H1 (cell line): ENCODE results near the gene IDI1. TPM values are rescaled to one million over a fixed set of nuclear protein-coding genes. Genes with fewer than 3 reads are reported as not detected.

Experiments
- CTCF ChIA-PET: fragments of 300-600 bp; sonication (Branson Sonifier 250); formaldehyde crosslinking; loops from one replicate; lab custom pipeline; 2021; ENCODE audit not compliant: partially characterized antibody; lab: Charles Lee
- POLR2A ChIA-PET: fragments of 300-600 bp; sonication (Branson Sonifier 250); formaldehyde crosslinking; loops from one replicate; lab custom pipeline; 2021; ENCODE audit warnings: inconsistent platforms; ENCODE audit not compliant: partially characterized antibody; lab: Charles Lee
- DNase-seq, 2 experiments: peaks; one replicate each; pipeline versions ENCODE4 v3.0.0 to v3.0.0-alpha.2; 2010 to 2022; ENCODE audit warnings: low spot score in 2 of 2, low read depth in 1 of 2, mixed read lengths in 1 of 2
- FAIRE-seq: peaks from 2 replicates; lab custom pipeline; 2011; peaks lifted over from hg19 to GRCh38; lab: Jason Lieb, UNC
- H2AFZ ChIP-seq: 2 replicates; pipeline ENCODE4 v1.8.1; 2012; ENCODE audit warnings: low read length, inconsistent platforms
- H2AK5ac ChIP-seq: 2 replicates; pipeline ENCODE4 v1.6.1; 2013; ENCODE audit warnings: low read depth, low read length
- H2BK120ac ChIP-seq: replicated peaks from 2 replicates; pipeline ENCODE3; 2013; ENCODE audit warnings: low read depth, low read length, inconsistent platforms
- H2BK12ac ChIP-seq: 2 replicates; pipeline ENCODE4 v1.6.1; 2013; ENCODE audit warnings: low read depth, low read length
- H2BK15ac ChIP-seq: 2 replicates; pipeline ENCODE4 v1.6.1; 2013; ENCODE audit warnings: low read length
- H2BK20ac ChIP-seq: 2 replicates; pipeline ENCODE4 v1.6.1; 2013; ENCODE audit warnings: low read length
- H2BK5ac ChIP-seq: 2 replicates; pipeline ENCODE4 v1.6.1; 2013; ENCODE audit warnings: low read depth, low read length
- H3K14ac ChIP-seq: 2 replicates; pipeline ENCODE4 v1.6.1; 2013; ENCODE audit warnings: inconsistent platforms; ENCODE audit not compliant: insufficient read length
- H3K18ac ChIP-seq: 2 replicates; pipeline ENCODE4 v1.6.1; 2013; ENCODE audit warnings: low read length; ENCODE audit errors: extremely low read depth
- H3K23ac ChIP-seq: 2 replicates; pipeline ENCODE4 v1.6.1; 2013; ENCODE audit warnings: inconsistent platforms; ENCODE audit not compliant: insufficient read length
- H3K23me2 ChIP-seq: 2 replicates; pipeline ENCODE4 v1.6.1; 2013; ENCODE audit warnings: low read depth, low read length
- H3K27ac ChIP-seq: 2 replicates; pipeline ENCODE4 v1.6.1; 2011; ENCODE audit warnings: low read depth, low read length, inconsistent platforms
- H3K27me3 ChIP-seq, 4 experiments: replicated peaks in 1 of 4; 1 replicate in 1 of 4; 2 replicates in 3 of 4; pipeline versions ENCODE4 v1.6.1 to v1.8.1; 2011 to 2013; ENCODE audit warnings: low read length in 3 of 4, mild to moderate bottlenecking in 3 of 4, inconsistent platforms in 2 of 4, mixed read lengths in 2 of 4, moderate library complexity in 1 of 4; ENCODE audit not compliant: control insufficient read depth in 3 of 4, insufficient read depth in 3 of 4; ENCODE audit errors: extremely low read depth in 1 of 4
- H3K36me3 ChIP-seq, 4 experiments: 2 replicates each; pipeline versions ENCODE4 v1.6.1 to v1.8.1; 2011 to 2013; ENCODE audit warnings: mild to moderate bottlenecking in 4 of 4, low read length in 3 of 4, moderate library complexity in 2 of 4, control low read depth in 1 of 4, inconsistent platforms in 1 of 4; ENCODE audit not compliant: insufficient read depth in 4 of 4, control insufficient read depth in 2 of 4
- H3K4ac ChIP-seq: replicated peaks from 2 replicates; pipeline ENCODE3; 2013; ENCODE audit warnings: low read length, low read depth, mixed read lengths, inconsistent platforms; ENCODE audit not compliant: insufficient read length
- H3K4me1 ChIP-seq, 4 experiments: replicated peaks in 1 of 4; 1 replicate in 1 of 4; 2 replicates in 3 of 4; pipeline versions ENCODE4 v1.6.1 to v1.8.1; 2011 to 2013; ENCODE audit warnings: low read length in 3 of 4, inconsistent platforms in 2 of 4, mixed read lengths in 1 of 4; ENCODE audit not compliant: insufficient read depth in 4 of 4, control insufficient read depth in 3 of 4
- H3K4me2 ChIP-seq, 2 experiments: 2 replicates each; pipeline versions ENCODE4 v1.6.1 to v1.8.1; 2011 to 2013; ENCODE audit warnings: low read depth in 2 of 2, low read length in 2 of 2, control low read depth in 1 of 2, inconsistent platforms in 1 of 2, mild to moderate bottlenecking in 1 of 2; ENCODE audit not compliant: insufficient read depth in 1 of 2
- H3K4me3 ChIP-seq, 4 experiments: fragments of 200-600, 300-600 bp in 1 of 4; sonication (generic), shearing (Covaris generic), sonication (Bioruptor Twin) in 1 of 4; 2 replicates each; pipeline versions ENCODE4 v1.5.1 to v1.8.1; 2011 to 2016; ENCODE audit warnings: low read length in 4 of 4, low read depth in 3 of 4, control low read depth in 2 of 4, inconsistent platforms in 2 of 4, mild to moderate bottlenecking in 2 of 4, mixed read lengths in 1 of 4, moderate library complexity in 1 of 4; ENCODE audit not compliant: insufficient read depth in 2 of 4; ENCODE audit errors: extremely low read depth in 1 of 4
- H3K56ac ChIP-seq: replicated peaks from 2 replicates; pipeline ENCODE3; 2013; ENCODE audit warnings: low read depth, mild to moderate bottlenecking, mixed read lengths, low read length, inconsistent platforms; ENCODE audit not compliant: insufficient read length
- H3K79me1 ChIP-seq: 2 replicates; pipeline ENCODE4 v1.6.1; 2013; ENCODE audit warnings: low read depth, low read length, control low read depth
- H3K79me2 ChIP-seq, 2 experiments: 2 replicates each; pipeline versions ENCODE4 v1.6.1 to v1.8.1; 2012 to 2013; ENCODE audit warnings: low read length in 2 of 2, mild to moderate bottlenecking in 2 of 2, inconsistent platforms in 1 of 2; ENCODE audit not compliant: insufficient read depth in 2 of 2, control insufficient read depth in 1 of 2
- H3K9ac ChIP-seq, 4 experiments: replicated peaks in 1 of 4; 1 replicate in 1 of 4; 2 replicates in 3 of 4; pipeline versions ENCODE4 v1.6.1 to v1.8.1; 2011 to 2013; ENCODE audit warnings: low read depth in 3 of 4, low read length in 3 of 4, control low read depth in 2 of 4, mild to moderate bottlenecking in 2 of 4, moderate library complexity in 2 of 4, inconsistent platforms in 1 of 4; ENCODE audit errors: extremely low read depth in 1 of 4
- H3K9me3 ChIP-seq, 2 experiments: 2 replicates each; pipeline versions ENCODE4 v1.6.1 to v1.8.1; 2012 to 2013; ENCODE audit warnings: mild to moderate bottlenecking in 2 of 2, moderate library complexity in 2 of 2, control low read depth in 1 of 2, inconsistent platforms in 1 of 2, low read depth in 1 of 2, low read length in 1 of 2, mixed read lengths in 1 of 2; ENCODE audit not compliant: insufficient read depth in 2 of 2
- H4K20me1 ChIP-seq, 2 experiments: replicated peaks in 1 of 2; 2 replicates each; pipeline versions ENCODE3 to v1.8.1; 2011 to 2013; ENCODE audit warnings: inconsistent platforms in 2 of 2, low read length in 2 of 2, mild to moderate bottlenecking in 1 of 2; ENCODE audit not compliant: insufficient read depth in 2 of 2, control insufficient read depth in 1 of 2
- H4K5ac ChIP-seq: 2 replicates; pipeline ENCODE4 v1.6.1; 2013; ENCODE audit warnings: low read length, low read depth, mixed read lengths, inconsistent platforms; ENCODE audit not compliant: insufficient read length
- H4K8ac ChIP-seq: 2 replicates; pipeline ENCODE4 v1.8.0; 2013; ENCODE audit warnings: mild to moderate bottlenecking, moderate library complexity, low read length, inconsistent platforms; ENCODE audit not compliant: insufficient read depth; ENCODE audit errors: extremely low read depth
- H4K91ac ChIP-seq: replicated peaks from 2 replicates; pipeline ENCODE3; 2013; ENCODE audit warnings: low read length, mixed read lengths, inconsistent platforms; ENCODE audit not compliant: insufficient read length
- BRCA1 ChIP-seq: IDR thresholded peaks from 2 replicates; pipeline ENCODE4 v1.6.1; 2012; ENCODE audit warnings: low read depth, low read length, improper control_type of control experiment
- CBX5 ChIP-seq: fragments of 300-800, 300-1000 bp; sonication (generic); IDR thresholded peaks from 2 replicates; pipeline ENCODE4 v1.7.1; 2016; ENCODE audit warnings: antibody characterized with exemption, low read length, low read depth
- CHD1 ChIP-seq: IDR thresholded peaks from 2 replicates; pipeline ENCODE4 v1.6.1; 2012; ENCODE audit warnings: low read depth, low read length, improper control_type of control experiment
- FOSL1 ChIP-seq: IDR thresholded peaks from 2 replicates; pipeline ENCODE4 v1.6.1; 2011; ENCODE audit warnings: mild to moderate bottlenecking, low read depth, low read length, moderate library complexity; ENCODE audit not compliant: insufficient read depth
- JUN ChIP-seq: IDR thresholded peaks from 2 replicates; pipeline ENCODE4 v1.6.1; 2011; ENCODE audit warnings: low read depth, mild to moderate bottlenecking, improper control_type of control experiment, low read length
- MAFK ChIP-seq: IDR thresholded peaks from 2 replicates; pipeline ENCODE4 v1.6.1; 2012; ENCODE audit warnings: low read depth, mild to moderate bottlenecking, improper control_type of control experiment, low read length
- RNF2 ChIP-seq: fragments of 200-900, 300-1000 bp; sonication (generic); IDR thresholded peaks from 2 replicates; pipeline ENCODE4 v1.7.1; 2016; ENCODE audit warnings: borderline replicate concordance, low read depth, mild to moderate bottlenecking, antibody characterized with exemption, low read length; ENCODE audit not compliant: poor library complexity, severe bottlenecking; ENCODE audit errors: missing control alignments
- SRF ChIP-seq: IDR thresholded peaks from 2 replicates; pipeline ENCODE4 v1.6.1; 2011; ENCODE audit warnings: mild to moderate bottlenecking, low read depth, low read length, moderate library complexity
- TAF1 ChIP-seq: IDR thresholded peaks from 2 replicates; pipeline ENCODE4 v1.6.1; 2011; ENCODE audit warnings: mild to moderate bottlenecking, low read depth, low read length
- TAF7 ChIP-seq: optimal IDR thresholded peaks from 2 replicates; pipeline ENCODE3; 2011; ENCODE audit warnings: low read depth, mild to moderate bottlenecking, inconsistent platforms, low read length, moderate library complexity, borderline replicate concordance
- TCF12 ChIP-seq: IDR thresholded peaks from 2 replicates; pipeline ENCODE4 v1.6.1; 2011; ENCODE audit warnings: low read depth, mild to moderate bottlenecking, low read length
- WGBS, 2 experiments: shearing (Covaris generic) in 1 of 2; methylation state at CpG; one replicate each; pipeline versions ENCODE4 v1.1.6 to v1.1.7; 2013 to 2015; ENCODE audit warnings: low lambda C conversion rate in 2 of 2, mixed read lengths in 2 of 2, inconsistent platforms in 1 of 2, low coverage in 1 of 2, missing lambda C conversion rate in 1 of 2; ENCODE audit not compliant: insufficient replicate concordance in 2 of 2, insufficient coverage in 1 of 2, insufficient read length in 1 of 2; ENCODE audit errors: extremely low coverage in 1 of 2, missing lambda C conversion rate in 1 of 2; 5-methylcytosine and 5-hydroxymethylcytosine counted together
- polyA plus RNA-seq, 7 experiments: library from polyadenylated mRNA; depleted of rRNA in 3 of 7; stranded (reverse) in 5 of 7; unstranded in 2 of 7; fragments of >200 nt in 5 of 7; fragments of 200-250 nt in 2 of 7; gene quantifications; 1 replicate in 5 of 7; 2 replicates in 1 of 7; 4 replicates in 1 of 7; pipeline versions ENCODE4 v1.2.1 to v1.2.3, GENCODE V29; 2011 to 2013; ENCODE audit warnings: missing spikeins in 2 of 7, mixed read lengths in 2 of 7
- total RNA-seq: library from RNA; stranded (reverse); fragmentation: NEBNext Ultra II Directional; extraction: Animal tissue kit (Norgen Biotek cat#: 25700); gene quantifications from 2 replicates; pipeline ENCODE4 v1.2.1, GENCODE V29; 2021
- TF ChIP-seq, protein P1 (sequence below): IDR thresholded peaks from 2 replicates; pipeline ENCODE4 v1.6.1; 2011; ENCODE audit warnings: low read depth, mild to moderate bottlenecking, low read length; ENCODE audit not compliant: insufficient read depth

IDI1 gene
- total and polyA plus RNA-seq, 2 of the 8 experiments (the other 6 are each of a cell fraction or from before 2014, with no cell fraction given), result 35.3 to 56.6 TPM

DNA sequence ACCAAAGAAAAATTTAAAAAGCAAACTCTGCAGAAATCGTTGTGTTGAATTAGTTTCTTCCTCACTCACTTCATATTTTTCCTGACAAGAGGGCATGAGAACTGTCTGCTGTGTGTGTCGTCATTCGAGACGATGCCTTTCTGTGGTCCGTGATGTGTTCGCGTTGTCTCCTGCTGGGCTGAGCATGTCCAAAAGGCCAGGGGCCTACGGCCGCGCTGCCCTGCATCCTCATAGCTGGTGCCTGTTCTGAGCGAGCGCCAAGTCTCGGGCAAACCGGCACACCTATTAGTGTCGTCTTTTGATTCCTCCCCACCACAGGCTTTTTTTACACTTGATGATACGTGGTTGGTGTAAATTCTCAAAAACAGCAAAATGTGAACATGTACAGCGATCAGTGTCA is 34.7 kb upstream of the IDI1 start:
- 92% methylated on average over 17 of the region's 17 CpGs; no CpG with 5 or more reads in 1 of the 2 experiments for WGBS, 2 experiments
- Histone ChIP-seq H3K9me3 (no peaks in the 10 kb centered on the region), H2BK12ac (no peak overlapping the region), H4K91ac (no peak overlapping the region), H3K4me2 (no peak overlapping the region), H3K79me2 (no peaks in the 10 kb centered on the region), H3K79me1 (no peaks in the 10 kb centered on the region), H3K14ac (no peak overlapping the region), H4K8ac (no peak overlapping the region), H3K27me3 (no peaks in the 10 kb centered on the region), H2BK20ac (no peak overlapping the region), H2BK120ac (no peak overlapping the region), H3K4ac (no peak overlapping the region), H3K4me1 (no peaks in the 10 kb centered on the region), H3K27ac (no peak overlapping the region), H3K36me3 (peaks cover 10 to 46% (median 30%) of the 10 kb centered on the region in 4 experiments), H2AFZ (no peak overlapping the region), H2BK5ac (no peak overlapping the region), H4K5ac (no peak overlapping the region), H3K23ac (no peak overlapping the region), H4K20me1 (peaks cover 0 to 7% of the 10 kb centered on the region in 2 experiments), H3K56ac (no peak overlapping the region), H3K23me2 (no peaks in the 10 kb centered on the region), H3K9ac (no peak overlapping the region), H2BK15ac (no peak overlapping the region), H3K4me3 (no peak overlapping the region), H2AK5ac (no peak overlapping the region), H3K18ac (no peak overlapping the region)
- ChIA-PET POLR2A (no interaction called here), CTCF (interaction anchor here (0.9 to 1.8 kb wide), 4 partner anchors 9 to 26 kb away, joined by 3 to 6 read pairs (median 4); no protein-coding TSS in a partner anchor)
- DNase-seq (no peak), FAIRE-seq (no peak)
- no peak for TF ChIP-seq CBX5
- TF ChIP-seq, protein P1, sequence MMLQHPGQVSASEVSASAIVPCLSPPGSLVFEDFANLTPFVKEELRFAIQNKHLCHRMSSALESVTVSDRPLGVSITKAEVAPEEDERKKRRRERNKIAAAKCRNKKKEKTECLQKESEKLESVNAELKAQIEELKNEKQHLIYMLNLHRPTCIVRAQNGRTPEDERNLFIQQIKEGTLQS, result no peak
- TF ChIP-seq TAF7, result no peak
- no peak for TF ChIP-seq SRF
- no peak for TF ChIP-seq TAF1
- TF ChIP-seq JUN, result no peak
- no peak for TF ChIP-seq BRCA1
- no peak for TF ChIP-seq FOSL1
- no peak for TF ChIP-seq CHD1
- no peak for TF ChIP-seq TCF12
- no peak for TF ChIP-seq RNF2
- TF ChIP-seq MAFK, result no peak
